ENCODE data around the gene ATP13A2. TPM values are rescaled to one million over a fixed set of nuclear protein-coding genes. Genes with fewer than 3 reads are reported as not detected.

Gene ATP13A2
- polyA plus RNA-seq, 1 donor (not counting 4 experiments of a cell fraction or from before 2014, with no cell fraction given), result 19.7 TPM

DNA sequence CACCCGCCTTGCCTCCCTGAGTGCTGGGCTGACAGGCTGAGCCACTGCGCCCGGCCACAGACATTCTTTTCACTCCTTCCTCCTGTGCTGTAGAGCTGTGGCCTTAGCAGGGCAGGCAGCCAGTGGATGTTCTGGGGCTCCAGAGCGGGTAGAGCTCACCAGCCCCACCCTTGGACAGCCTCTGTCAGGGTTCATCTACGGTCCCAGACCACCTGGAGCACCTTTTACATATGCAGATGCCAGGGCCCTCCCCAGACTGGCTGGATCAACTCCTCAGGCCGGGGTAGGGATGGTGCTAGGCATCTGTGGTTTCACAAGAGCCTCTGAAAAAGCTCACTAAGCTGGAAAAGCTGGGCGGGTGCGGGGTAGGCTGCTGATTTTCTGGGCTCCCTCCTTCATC lies 4.6 kb downstream of the ATP13A2 start:
- H3K9me3 ChIP-seq (ENCODE audit: control insufficient read depth, low read depth, low read length), result no peaks in the 10 kb centered on the region
- H3K79me2 ChIP-seq (ENCODE audit: control insufficient read depth, insufficient read depth, low read length), result peaks cover 18% of the 10 kb centered on the region
- H3K27me3 ChIP-seq (ENCODE audit: control insufficient read depth, extremely low read depth, insufficient read depth, low read length), result no peaks in the 10 kb centered on the region
- FAIRE-seq (no peak), DNase-seq (ENCODE audit: low read depth, low spot score) (no peak)
- H3K36me3 ChIP-seq (ENCODE audit: control insufficient read depth in 2 of 2, extremely low read depth in 1 of 2, insufficient read depth in 2 of 2, low read length in 2 of 2), result peaks cover 19 to 27% of the 10 kb centered on the region in 2 experiments
- H3K4me1 ChIP-seq (ENCODE audit: control insufficient read depth, extremely low read depth, insufficient read depth, low read length), result peaks cover 20% of the 10 kb centered on the region
- dilution Hi-C loops (cut with MboI; ENCODE audit: extremely low pct_ligation_motif_present, low sequenced_read_pairs), result no loop called here
- H3K9ac ChIP-seq (ENCODE audit: control insufficient read depth, extremely low read depth, insufficient read depth, low read length), result no peak overlapping the region
- H3K4me3 ChIP-seq (ENCODE audit: control insufficient read depth in 2 of 3, extremely low read depth in 1 of 3, insufficient read depth in 2 of 3, low read depth in 1 of 3, low read length in 3 of 3), result no peak overlapping the region
- no peak overlapping the region for H2AFZ ChIP-seq (ENCODE audit: control insufficient read depth, low read length)
- peaks cover 11% of the 10 kb centered on the region for H4K20me1 ChIP-seq (ENCODE audit: control insufficient read depth, extremely low read depth, insufficient read depth, low read length)
- H3K27ac ChIP-seq (ENCODE audit: control insufficient read depth, insufficient read depth, low read length), result no peak overlapping the region
- H3K9me1 ChIP-seq (ENCODE audit: control insufficient read depth, extremely low read depth, insufficient read depth, low read length), result peaks cover 5% of the 10 kb centered on the region
- H3K4me2 ChIP-seq (ENCODE audit: control insufficient read depth, extremely low read depth, insufficient read depth, low read depth, low read length), result no peak overlapping the region
- TF ChIP-seq EZH2 (IDR thresholded peaks at IDR 0.05; ENCODE audit: low read length) (no peak), CTCF (optimal IDR thresholded peaks at IDR 0.05 in 1 of 3, IDR thresholded peaks at IDR 0.05 in 1 of 3, conservative IDR thresholded peaks at IDR 0.05 in 1 of 3; ENCODE audit: extremely low read depth in 1 of 3, insufficient read depth in 2 of 3, low read length in 3 of 3) (no peak)

GRCh38 chr1:17005365-17005740 lies 6.4 kb downstream of the ATP13A2 start:
- Histone ChIP-seq H3K4me1 (ENCODE audit: control insufficient read depth, extremely low read depth, insufficient read depth, low read length) (peaks cover 11% of the 10 kb centered on the region), H3K27me3 (ENCODE audit: control insufficient read depth, extremely low read depth, insufficient read depth, low read length) (no peaks in the 10 kb centered on the region), H3K9me1 (ENCODE audit: control insufficient read depth, extremely low read depth, insufficient read depth, low read length) (peaks cover 5% of the 10 kb centered on the region), H3K4me2 (ENCODE audit: control insufficient read depth, extremely low read depth, insufficient read depth, low read depth, low read length) (no peak overlapping the region), H3K79me2 (ENCODE audit: control insufficient read depth, insufficient read depth, low read length) (peaks cover 10% of the 10 kb centered on the region), H3K9me3 (ENCODE audit: control insufficient read depth, low read depth, low read length) (no peaks in the 10 kb centered on the region), H3K9ac (ENCODE audit: control insufficient read depth, extremely low read depth, insufficient read depth, low read length) (no peak overlapping the region), H2AFZ (ENCODE audit: control insufficient read depth, low read length) (no peak overlapping the region), H3K27ac (ENCODE audit: control insufficient read depth, insufficient read depth, low read length) (no peak overlapping the region), H4K20me1 (ENCODE audit: control insufficient read depth, extremely low read depth, insufficient read depth, low read length) (peaks cover 8% of the 10 kb centered on the region), H3K36me3 (ENCODE audit: control insufficient read depth in 2 of 2, extremely low read depth in 1 of 2, insufficient read depth in 2 of 2, low read length in 2 of 2) (peaks cover 26 to 40% of the 10 kb centered on the region in 2 experiments), H3K4me3 (ENCODE audit: control insufficient read depth in 2 of 3, extremely low read depth in 1 of 3, insufficient read depth in 2 of 3, low read depth in 1 of 3, low read length in 3 of 3) (no peak overlapping the region)
- FAIRE-seq (no peak), DNase-seq (ENCODE audit: low read depth, low spot score) (no peak)
- dilution Hi-C loops (cut with MboI; ENCODE audit: extremely low pct_ligation_motif_present, low sequenced_read_pairs), result no loop called here
- TF ChIP-seq CTCF (optimal IDR thresholded peaks at IDR 0.05 in 1 of 3, IDR thresholded peaks at IDR 0.05 in 1 of 3, conservative IDR thresholded peaks at IDR 0.05 in 1 of 3; ENCODE audit: extremely low read depth in 1 of 3, insufficient read depth in 2 of 3, low read length in 3 of 3) (no peak), EZH2 (IDR thresholded peaks at IDR 0.05; ENCODE audit: low read length) (no peak)

All from keratinocyte (primary cell).